PC-9 (cell line): ENCODE measurements around the gene L1CAM.

Experiments used
- EZH2 ChIP-seq: fragments of 200-600 bp; sonication (generic); IDR thresholded peaks from 2 replicates; pipeline ENCODE4 v1.8.0; 2017; ENCODE audit warnings: antibody characterized with exemption, low read depth
- TF ChIP-seq, protein P1 (sequence below): fragments of 200-600 bp; sonication (generic); conservative IDR thresholded peaks from 2 replicates; pipeline ENCODE4 v1.6.1; 2017; ENCODE audit warnings: mixed run types, antibody characterized with exemption, mild to moderate bottlenecking, moderate library complexity

DNA sequence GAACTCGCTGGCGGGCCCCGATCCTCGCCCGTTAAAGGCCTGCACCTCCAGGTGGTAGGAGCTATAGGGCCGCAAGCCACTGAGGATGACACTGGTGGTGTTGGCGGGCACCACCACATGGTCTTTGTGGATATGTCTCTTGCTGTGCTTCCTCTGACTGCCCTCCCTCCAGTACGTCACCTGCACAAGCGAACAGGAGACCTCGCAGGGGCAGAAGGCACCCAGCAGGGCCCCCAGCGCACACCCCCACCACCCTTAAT, 20.7 kb downstream of the L1CAM start:
- TF ChIP-seq, protein P1, sequence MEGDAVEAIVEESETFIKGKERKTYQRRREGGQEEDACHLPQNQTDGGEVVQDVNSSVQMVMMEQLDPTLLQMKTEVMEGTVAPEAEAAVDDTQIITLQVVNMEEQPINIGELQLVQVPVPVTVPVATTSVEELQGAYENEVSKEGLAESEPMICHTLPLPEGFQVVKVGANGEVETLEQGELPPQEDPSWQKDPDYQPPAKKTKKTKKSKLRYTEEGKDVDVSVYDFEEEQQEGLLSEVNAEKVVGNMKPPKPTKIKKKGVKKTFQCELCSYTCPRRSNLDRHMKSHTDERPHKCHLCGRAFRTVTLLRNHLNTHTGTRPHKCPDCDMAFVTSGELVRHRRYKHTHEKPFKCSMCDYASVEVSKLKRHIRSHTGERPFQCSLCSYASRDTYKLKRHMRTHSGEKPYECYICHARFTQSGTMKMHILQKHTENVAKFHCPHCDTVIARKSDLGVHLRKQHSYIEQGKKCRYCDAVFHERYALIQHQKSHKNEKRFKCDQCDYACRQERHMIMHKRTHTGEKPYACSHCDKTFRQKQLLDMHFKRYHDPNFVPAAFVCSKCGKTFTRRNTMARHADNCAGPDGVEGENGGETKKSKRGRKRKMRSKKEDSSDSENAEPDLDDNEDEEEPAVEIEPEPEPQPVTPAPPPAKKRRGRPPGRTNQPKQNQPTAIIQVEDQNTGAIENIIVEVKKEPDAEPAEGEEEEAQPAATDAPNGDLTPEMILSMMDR = no peak
- TF ChIP-seq EZH2 = no peak
